ENCODE measurements around the gene RAB11FIP4. TPM values are rescaled to one million over a fixed set of nuclear protein-coding genes. Genes with fewer than 3 reads are reported as not detected.
A peak's percentile ranks its signal among the peaks of the same experiment; 100 is the strongest.

The RAB11FIP4 gene
- total RNA-seq, 3 donors from 2014 or later: 1.9 to 18.7 (median 11.8) TPM

GRCh38 chr17:31568121-31568520, 176.6 kb downstream of the RAB11FIP4 start:
- no peaks in the 10 kb centered on the region for H3K9me3 ChIP-seq
- H3K4me1 ChIP-seq: peaks cover 25 to 55% of the 10 kb centered on the region in 2 donors
- TF ChIP-seq POLR2A (IDR thresholded peaks at IDR 0.05) (no peak), POLR2AphosphoS5 (IDR thresholded peaks at IDR 0.05) (no peak), CTCF (IDR thresholded peaks at IDR 0.05) (no peak)
- intact Hi-C loops (cut with DNase I; ENCODE audit: low total_unique reads): no loop called here
- no peaks in the 10 kb centered on the region for H3K36me3 ChIP-seq
- H3K27ac ChIP-seq: peak overlapping the region; percentile 90 to 91
- no peaks in the 10 kb centered on the region for H3K27me3 ChIP-seq
- no peak for DNase-seq (ENCODE audit: low spot score in 2 of 2)
- H3K4me3 ChIP-seq: peak overlapping the region in 1 of 3 donors; percentile 47

DNA sequence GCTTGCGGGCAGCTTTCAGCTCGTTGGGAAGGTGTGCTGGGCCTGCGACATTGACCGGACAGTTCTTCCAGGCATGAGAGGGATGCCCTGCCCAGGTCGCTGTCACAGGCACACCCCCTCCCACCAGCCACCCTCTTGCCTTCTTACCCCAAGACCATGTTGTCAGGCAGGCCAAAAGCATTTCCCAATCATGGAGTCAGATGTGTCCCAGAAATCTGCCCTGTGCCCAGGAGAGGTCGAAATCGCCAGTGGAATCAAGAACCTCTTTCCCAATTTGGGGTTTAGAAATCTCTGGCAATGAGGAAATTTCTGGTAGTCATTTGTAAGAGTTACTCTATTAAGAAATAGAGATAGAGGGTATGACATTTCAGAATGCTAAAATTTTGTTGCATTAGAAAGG, 177.1 kb downstream of the RAB11FIP4 start:
- Histone ChIP-seq H3K27me3 (no peaks in the 10 kb centered on the region), H3K36me3 (no peaks in the 10 kb centered on the region), H3K4me3 (peak overlapping the region in 1 of 3 donors; percentile 47), H3K4me1 (peaks cover 29 to 59% of the 10 kb centered on the region in 2 donors), H3K27ac (peak overlapping the region; percentile 90 to 91), H3K9me3 (no peaks in the 10 kb centered on the region)
- no peak for TF ChIP-seq POLR2A (IDR thresholded peaks at IDR 0.05)
- peak in 2 of 3 donors; percentile 55 to 87 for TF ChIP-seq POLR2AphosphoS5 (IDR thresholded peaks at IDR 0.05)
- no peak for DNase-seq (ENCODE audit: low spot score in 2 of 2)
- intact Hi-C loops (cut with DNase I; ENCODE audit: low total_unique reads): no loop called here

DNA sequence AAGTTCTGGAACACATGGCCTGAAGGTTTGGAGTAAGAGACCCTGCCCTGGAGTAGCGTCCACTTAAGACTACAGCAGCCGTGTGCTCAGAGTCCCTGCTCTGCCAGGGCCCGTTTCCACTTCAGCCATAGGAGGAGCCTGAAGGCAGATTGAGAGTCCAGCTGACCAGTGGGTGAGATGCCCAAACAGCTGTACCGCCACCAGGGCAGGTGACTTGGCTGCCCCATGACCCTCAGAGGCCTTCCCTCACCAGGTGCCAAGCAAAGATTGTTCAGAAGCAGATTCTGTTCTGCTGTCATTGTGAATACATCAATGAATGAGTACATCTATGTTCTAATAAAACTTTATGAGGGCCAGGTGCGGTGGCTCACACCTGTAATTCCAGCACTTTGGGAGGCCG, 178.8 kb downstream of the RAB11FIP4 start:
- Histone ChIP-seq H3K36me3 (no peaks in the 10 kb centered on the region), H3K27ac (peak overlapping the region; percentile 90 to 91), H3K4me3 (no peak overlapping the region), H3K4me1 (peaks cover 29 to 52% of the 10 kb centered on the region in 2 donors), H3K27me3 (no peaks in the 10 kb centered on the region), H3K9me3 (no peaks in the 10 kb centered on the region)
- DNase-seq (ENCODE audit: low spot score in 2 of 2): no peak
- intact Hi-C loops (cut with DNase I; ENCODE audit: low total_unique reads): no loop called here
- TF ChIP-seq POLR2AphosphoS5 (IDR thresholded peaks at IDR 0.05) (no peak), CTCF (IDR thresholded peaks at IDR 0.05) (no peak), POLR2A (IDR thresholded peaks at IDR 0.05) (no peak)

DNA sequence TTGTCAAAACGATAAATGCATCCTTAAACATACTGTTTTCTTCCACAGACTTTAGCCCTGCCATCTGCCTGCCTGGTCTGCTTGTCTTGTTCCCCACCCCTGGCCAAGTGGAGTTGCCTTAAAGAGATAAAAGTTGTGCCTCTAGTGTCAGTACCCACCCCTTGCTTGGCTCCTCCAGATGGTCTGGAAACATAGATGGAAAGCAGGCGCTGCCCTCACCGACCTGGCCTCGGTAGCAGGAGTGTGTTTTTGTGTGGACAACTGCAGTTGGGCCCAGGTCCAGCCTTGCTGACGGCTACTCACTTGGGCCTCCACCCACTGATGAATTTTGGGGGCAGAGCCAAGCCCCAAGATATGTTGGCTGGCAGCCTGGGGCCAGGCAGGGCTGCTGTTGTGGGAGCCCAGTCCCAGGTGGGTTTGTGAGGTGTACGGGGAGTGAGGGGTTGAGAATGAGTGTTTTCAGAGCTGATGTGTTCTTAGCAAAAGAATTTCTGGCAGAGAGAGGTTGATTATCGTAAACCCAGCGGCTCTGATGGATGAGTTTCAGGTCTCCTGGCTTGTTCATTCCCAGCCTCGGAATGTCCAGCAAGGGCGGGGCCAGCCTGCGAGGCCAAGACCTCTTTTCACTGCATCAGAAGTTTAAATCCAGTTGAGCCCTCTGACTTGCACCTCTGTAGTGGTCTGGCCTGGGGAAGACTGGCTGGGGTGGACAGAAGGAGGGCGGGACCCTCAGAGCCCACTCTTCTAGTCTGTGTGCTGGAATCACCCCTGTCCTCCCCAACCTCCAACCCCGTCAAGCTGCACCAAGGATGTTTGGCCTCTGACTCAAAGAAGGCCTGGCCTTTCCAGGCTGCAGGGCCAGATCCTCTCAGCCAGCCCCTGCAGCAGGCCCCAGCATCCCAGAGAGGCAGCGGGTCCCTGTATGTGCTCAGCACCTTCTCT, 179.7 kb downstream of the RAB11FIP4 start:
- no peaks in the 10 kb centered on the region for H3K36me3 ChIP-seq
- H3K27ac ChIP-seq: peak overlapping the region; percentile 90 to 91
- H3K4me3 ChIP-seq: peak overlapping the region in 1 of 3 donors; percentile 47
- peak; percentile 67 to 68 for DNase-seq (ENCODE audit: low spot score in 2 of 2)
- TF ChIP-seq CTCF (IDR thresholded peaks at IDR 0.05) (no peak), POLR2A (IDR thresholded peaks at IDR 0.05) (no peak), POLR2AphosphoS5 (IDR thresholded peaks at IDR 0.05) (peak; percentile 19 to 73 (median 62))
- intact Hi-C loops (cut with DNase I; ENCODE audit: low total_unique reads): no loop called here
- H3K9me3 ChIP-seq: no peaks in the 10 kb centered on the region
- H3K4me1 ChIP-seq: peaks cover 23 to 43% of the 10 kb centered on the region in 2 donors
- no peaks in the 10 kb centered on the region for H3K27me3 ChIP-seq

DNA sequence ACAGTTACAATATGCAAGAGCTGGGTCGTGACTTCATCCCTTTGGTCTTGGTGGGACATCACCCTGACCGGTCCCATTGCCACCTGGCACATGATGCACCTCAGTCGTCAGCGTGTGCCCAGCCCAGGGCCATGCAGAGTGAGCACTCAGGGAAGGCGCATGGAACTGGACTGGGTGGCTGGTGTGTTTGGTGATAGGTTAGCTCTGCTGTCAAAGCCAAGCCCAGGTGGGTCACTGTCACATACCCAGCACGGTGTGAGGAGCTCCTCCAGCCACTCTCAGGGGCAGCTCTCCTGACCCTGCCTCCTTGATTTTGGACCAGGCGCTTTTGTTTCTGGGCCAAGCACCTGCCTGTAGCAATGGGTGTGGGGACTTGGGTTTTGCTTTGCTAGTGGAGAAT, 180.9 kb downstream of the RAB11FIP4 start:
- Histone ChIP-seq H3K4me1 (peaks cover 15 to 37% of the 10 kb centered on the region in 2 donors), H3K36me3 (no peaks in the 10 kb centered on the region), H3K4me3 (no peak overlapping the region), H3K27me3 (no peaks in the 10 kb centered on the region), H3K9me3 (no peaks in the 10 kb centered on the region), H3K27ac (peak overlapping the region; percentile 90 to 91)
- no peak for DNase-seq (ENCODE audit: low spot score in 2 of 2)
- TF ChIP-seq POLR2AphosphoS5 (IDR thresholded peaks at IDR 0.05) (no peak), POLR2A (IDR thresholded peaks at IDR 0.05) (no peak), CTCF (IDR thresholded peaks at IDR 0.05) (no peak)
- intact Hi-C loops (cut with DNase I; ENCODE audit: low total_unique reads): no loop called here

All from breast epithelium (tissue), 4 donors.